MCF 10A (cell line): Measurements from ENCODE around the gene SPATA2L. TPM values are rescaled to one million over a fixed set of nuclear protein-coding genes. Genes with fewer than 3 reads are reported as not detected.

Source experiments
- BruUV-seq: library from RNA; stranded (reverse); fragments of 400-500 nt; replicated peaks from 2 replicates; lab custom pipeline; 2021; lab: Mats Ljungman, UMichigan
- CTCF ChIA-PET: fragments of 300-600 bp; sonication (Branson Sonifier 250); formaldehyde crosslinking; extraction: SDS; loops from one replicate; lab custom pipeline; 2021; ENCODE audit warnings: antibody characterized with exemption, inconsistent platforms; lab: Yijun Ruan, JAX
- POLR2A ChIA-PET: fragments of 300-600, 350-650 bp; sonication (Branson Sonifier 250); formaldehyde crosslinking; extraction: SDS; loops from one replicate; lab custom pipeline; 2020; ENCODE audit warnings: antibody characterized with exemption, inconsistent platforms; lab: Yijun Ruan, JAX
- DNase-seq: peaks from one replicate; pipeline ENCODE4 v3.0.0-alpha.2; 2018; ENCODE audit not compliant: unreplicated experiment
- H3K27ac Mint-ChIP-seq: one replicate; pipeline ENCODE4 v1.8.0; 2022; ENCODE audit warnings: mild to moderate bottlenecking, low read depth, mixed read lengths; ENCODE audit not compliant: unreplicated experiment
- H3K27me3 Mint-ChIP-seq: one replicate; pipeline ENCODE4 v1.8.0; 2022; ENCODE audit warnings: mixed read lengths; ENCODE audit not compliant: insufficient read depth, unreplicated experiment
- H3K36me3 Mint-ChIP-seq: one replicate; pipeline ENCODE4 v1.8.0; 2022; ENCODE audit warnings: mild to moderate bottlenecking, moderate library complexity, mixed read lengths; ENCODE audit not compliant: insufficient read depth, unreplicated experiment
- H3K4me1 Mint-ChIP-seq: one replicate; pipeline ENCODE4 v1.8.0; 2022; ENCODE audit warnings: mixed read lengths; ENCODE audit not compliant: insufficient read depth, unreplicated experiment
- H3K4me3 Mint-ChIP-seq: one replicate; pipeline ENCODE4 v1.8.0; 2022; ENCODE audit warnings: mild to moderate bottlenecking, moderate library complexity, mixed read lengths; ENCODE audit not compliant: unreplicated experiment
- H3K9me3 Mint-ChIP-seq: one replicate; pipeline ENCODE4 v1.8.0; 2022; ENCODE audit warnings: mixed read lengths; ENCODE audit not compliant: unreplicated experiment
- intact Hi-C: fragments of 100-400 bp; cut with micrococcal nuclease; formaldehyde crosslinking; loops from 2 replicates; pipeline ENCODE4 v1.14.1; 2022
- total RNA-seq: library from RNA; stranded (reverse); gene quantifications from 2 replicates; pipeline ENCODE4 v1.2.3, GENCODE V29; 2022
- TF ChIP-seq, protein P1 (sequence below): fragments of 200-600 bp; IDR thresholded peaks from one replicate; pipeline ENCODE4 v1.8.0; 2022; ENCODE audit warnings: antibody characterized with exemption, mild to moderate bottlenecking; ENCODE audit not compliant: unreplicated experiment

Gene SPATA2L
- total RNA-seq, 1 experiment from 2014 or later: 12.5 TPM

DNA sequence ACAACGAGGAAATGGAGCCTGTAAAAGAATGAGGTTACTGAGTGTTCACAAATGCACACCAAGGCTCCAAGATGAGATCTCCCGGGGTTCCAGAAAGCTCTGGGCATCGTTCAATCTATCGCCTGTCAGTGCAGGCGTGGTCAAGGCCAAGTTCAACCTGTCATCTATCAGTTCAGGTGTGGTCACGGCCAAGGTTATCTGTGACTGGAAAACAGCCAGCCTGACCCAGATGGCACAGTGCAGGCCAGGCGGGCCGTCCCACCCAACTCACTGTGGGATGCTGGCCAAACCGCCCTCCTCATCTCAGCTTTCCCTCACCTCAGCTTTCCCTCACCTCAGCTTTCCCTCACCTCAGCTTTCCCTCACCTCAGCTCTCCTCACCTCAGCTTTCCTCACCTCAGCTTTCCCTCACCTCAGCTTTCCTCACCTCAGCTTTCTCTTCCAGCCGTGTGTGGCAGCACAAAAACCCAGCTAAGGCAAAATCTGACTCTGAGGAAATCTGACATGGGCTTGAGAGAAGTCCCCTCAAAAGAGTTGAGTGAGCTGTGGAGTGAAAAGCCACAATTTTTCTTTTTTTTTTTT lies 46.4 kb downstream of the SPATA2L start:
- DNase-seq: no peak
- ChIA-PET POLR2A (interaction anchor here (0.6 kb wide), 1 partner anchor 22 kb away, joined by 3 read pairs; no protein-coding TSS in a partner anchor), CTCF (interaction anchor here (0.5 to 0.8 kb wide), 4 partner anchors 19 to 58 kb away, joined by 3 to 5 read pairs (median 3); no protein-coding TSS in a partner anchor)
- no TSS peak for BruUV-seq
- H3K4me1 Mint-ChIP-seq: peaks cover 7% of the 10 kb centered on the region
- H3K27me3 Mint-ChIP-seq: no peaks in the 10 kb centered on the region
- H3K27ac Mint-ChIP-seq: no peak overlapping the region
- intact Hi-C loops: no loop called here
- no peaks in the 10 kb centered on the region for H3K9me3 Mint-ChIP-seq
- TF ChIP-seq, protein P1, sequence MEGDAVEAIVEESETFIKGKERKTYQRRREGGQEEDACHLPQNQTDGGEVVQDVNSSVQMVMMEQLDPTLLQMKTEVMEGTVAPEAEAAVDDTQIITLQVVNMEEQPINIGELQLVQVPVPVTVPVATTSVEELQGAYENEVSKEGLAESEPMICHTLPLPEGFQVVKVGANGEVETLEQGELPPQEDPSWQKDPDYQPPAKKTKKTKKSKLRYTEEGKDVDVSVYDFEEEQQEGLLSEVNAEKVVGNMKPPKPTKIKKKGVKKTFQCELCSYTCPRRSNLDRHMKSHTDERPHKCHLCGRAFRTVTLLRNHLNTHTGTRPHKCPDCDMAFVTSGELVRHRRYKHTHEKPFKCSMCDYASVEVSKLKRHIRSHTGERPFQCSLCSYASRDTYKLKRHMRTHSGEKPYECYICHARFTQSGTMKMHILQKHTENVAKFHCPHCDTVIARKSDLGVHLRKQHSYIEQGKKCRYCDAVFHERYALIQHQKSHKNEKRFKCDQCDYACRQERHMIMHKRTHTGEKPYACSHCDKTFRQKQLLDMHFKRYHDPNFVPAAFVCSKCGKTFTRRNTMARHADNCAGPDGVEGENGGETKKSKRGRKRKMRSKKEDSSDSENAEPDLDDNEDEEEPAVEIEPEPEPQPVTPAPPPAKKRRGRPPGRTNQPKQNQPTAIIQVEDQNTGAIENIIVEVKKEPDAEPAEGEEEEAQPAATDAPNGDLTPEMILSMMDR: no peak
- peaks cover 31% of the 10 kb centered on the region for H3K36me3 Mint-ChIP-seq
- H3K4me3 Mint-ChIP-seq: no peak overlapping the region

DNA sequence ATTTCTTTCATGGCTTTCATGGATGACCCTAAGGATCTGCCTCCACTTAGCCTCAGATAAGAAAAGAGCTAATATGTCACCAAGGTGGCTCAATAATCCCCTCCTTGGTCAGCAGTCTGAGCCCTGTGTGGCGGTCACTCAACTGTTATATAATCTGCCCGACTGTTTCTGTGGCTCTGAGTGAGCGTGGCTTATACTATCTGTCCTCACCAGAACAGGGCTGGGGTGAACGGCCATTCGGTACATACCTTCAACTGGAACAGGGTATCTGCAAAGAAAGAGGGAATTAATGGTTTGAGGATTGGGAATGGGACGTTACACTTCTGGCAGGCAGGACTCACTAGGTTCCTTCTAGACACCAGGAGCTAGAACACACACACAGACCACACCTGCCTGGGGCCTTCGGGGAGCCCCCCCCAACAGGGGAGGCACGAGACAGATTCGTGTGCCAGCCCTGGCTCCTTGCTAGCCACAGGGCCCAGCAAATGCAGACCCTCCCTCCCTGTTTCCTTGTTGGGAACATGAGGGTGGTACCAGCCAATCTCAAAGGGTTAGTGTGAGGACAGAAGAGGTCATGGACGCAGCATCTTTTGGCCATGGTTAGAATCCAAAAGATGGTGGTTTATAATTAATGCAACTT lies 47.7 kb downstream of the SPATA2L start:
- Mint-ChIP-seq H3K9me3 (no peaks in the 10 kb centered on the region), H3K4me1 (peaks cover 5% of the 10 kb centered on the region), H3K36me3 (peaks cover 38% of the 10 kb centered on the region), H3K27me3 (no peaks in the 10 kb centered on the region), H3K27ac (no peak overlapping the region), H3K4me3 (no peak overlapping the region)
- ChIA-PET CTCF (interaction anchor here (0.6 to 2.1 kb wide), 2 partner anchors 12 to 413 kb away, joined by 5 to 8 read pairs; no protein-coding TSS in a partner anchor), POLR2A (no interaction called here)
- BruUV-seq: no TSS peak
- TF ChIP-seq, protein P1: no peak
- intact Hi-C loops: no loop called here
- DNase-seq: no peak

DNA sequence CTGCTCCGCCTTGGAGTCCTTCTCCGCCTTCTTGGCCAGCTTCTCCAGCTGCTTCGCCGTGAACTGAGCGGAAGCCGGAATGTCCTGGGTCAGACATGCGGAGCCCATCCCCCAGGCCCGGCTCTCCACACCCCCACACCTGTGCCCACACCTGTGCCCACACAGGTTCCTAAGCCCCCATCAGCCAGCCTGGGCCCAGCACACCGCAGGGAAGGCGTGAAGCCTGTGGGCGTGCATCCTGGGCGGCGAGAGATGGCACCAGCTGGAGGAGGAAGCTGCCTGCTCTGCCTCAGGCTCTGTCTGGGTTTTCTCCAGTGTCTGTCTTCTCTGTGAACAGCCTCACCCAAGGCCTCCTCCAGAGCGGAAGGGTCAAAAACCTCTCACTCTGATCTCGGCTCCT lies 49.9 kb downstream of the SPATA2L start:
- intact Hi-C loops: no loop called here

DNA sequence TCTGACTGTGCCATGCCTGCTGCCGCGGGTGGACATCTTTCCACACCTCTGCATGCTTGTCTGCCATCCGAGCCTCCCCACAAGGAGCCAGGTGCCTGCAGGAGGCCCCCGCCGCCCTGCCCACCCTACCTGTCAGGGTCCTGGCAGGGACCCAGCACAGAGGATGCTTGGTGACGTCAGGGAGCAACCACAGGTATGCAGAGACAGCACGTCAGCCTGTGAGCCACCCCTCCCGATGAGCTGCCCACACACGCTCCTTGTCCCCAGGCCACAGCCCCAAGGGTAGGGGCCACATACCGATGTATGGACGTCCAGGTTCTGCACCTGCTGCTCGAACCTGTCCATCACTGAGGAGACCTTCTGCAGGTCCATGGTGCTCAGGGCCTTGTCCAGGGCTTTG lies 54.6 kb downstream of the SPATA2L start:
- Mint-ChIP-seq H3K4me3 (no peak overlapping the region), H3K9me3 (no peaks in the 10 kb centered on the region), H3K36me3 (peaks cover 42% of the 10 kb centered on the region), H3K27me3 (no peaks in the 10 kb centered on the region), H3K4me1 (peaks cover 5% of the 10 kb centered on the region), H3K27ac (peak overlapping the region; percentile 61)
- TF ChIP-seq, protein P1: no peak
- ChIA-PET POLR2A (no interaction called here), CTCF (interaction anchor here (0.6 kb wide), 1 partner anchor 59 kb away, joined by 3 read pairs; no protein-coding TSS in a partner anchor)
- peak; percentile 38 for DNase-seq
- BruUV-seq: no TSS peak
- intact Hi-C loops: no loop called here

More for the DNA sequence above, 49.9 kb downstream of the SPATA2L start:
- H3K27me3 Mint-ChIP-seq: no peaks in the 10 kb centered on the region
- ChIA-PET POLR2A (no interaction called here), CTCF (interaction anchor here (1.0 kb wide), 1 partner anchor 10 kb away, joined by 4 read pairs; no protein-coding TSS in a partner anchor)
- no TSS peak for BruUV-seq
- no peaks in the 10 kb centered on the region for H3K9me3 Mint-ChIP-seq
- peaks cover 5% of the 10 kb centered on the region for H3K4me1 Mint-ChIP-seq
- no peak for DNase-seq
- TF ChIP-seq, protein P1: no peak
- H3K36me3 Mint-ChIP-seq: peaks cover 44% of the 10 kb centered on the region
- H3K4me3 Mint-ChIP-seq: no peak overlapping the region
- no peak overlapping the region for H3K27ac Mint-ChIP-seq
